DND-41 (cell line): ENCODE data around the gene CPT2.

Experiments
- CTCF ChIP-seq: IDR thresholded peaks from 2 replicates; pipeline ENCODE4 v1.5.1; 2012; ENCODE audit warnings: borderline replicate concordance, low read length, moderate library complexity, mild to moderate bottlenecking; ENCODE audit not compliant: poor library complexity, severe bottlenecking; ENCODE audit errors: extremely low read depth
- EZH2 ChIP-seq: IDR thresholded peaks from 3 replicates; pipeline ENCODE4 v1.6.1; 2012; ENCODE audit warnings: borderline replicate concordance, low read depth, mild to moderate bottlenecking, moderate library complexity, low read length, inconsistent platforms; ENCODE audit not compliant: severe bottlenecking

GRCh38 chr1:53153752-53154151, 42.9 kb upstream of the CPT2 start:
- TF ChIP-seq CTCF (no peak), EZH2 (no peak)
